ENCODE measurements around the gene SMC3.
"Not testable (repeated sequence)": the region's sequence is repeated elsewhere in the genome, so short reads cannot be mapped to it uniquely, and the experiment has no call there.

Gene SMC3

DNA sequence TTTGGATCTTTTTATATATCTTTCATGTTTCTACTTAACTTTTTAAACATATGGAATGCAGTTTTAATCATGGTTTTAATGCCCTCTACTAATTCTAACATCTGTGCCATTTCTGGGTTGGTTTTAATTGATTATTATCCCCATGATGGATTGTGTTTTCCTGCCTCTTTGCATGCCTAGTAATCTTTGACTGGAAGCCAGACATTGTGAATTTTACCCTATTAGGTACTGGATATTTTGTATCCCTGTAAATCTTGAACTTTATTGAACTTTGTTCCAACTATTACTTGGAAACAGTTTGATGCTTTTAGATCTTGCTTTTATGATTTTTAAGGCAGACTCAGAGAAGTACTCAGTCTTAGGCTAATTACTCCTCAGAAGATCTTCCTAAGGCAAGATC, 60.7 kb downstream of the SMC3 start:
- DNase-seq, result no peak

DNA sequence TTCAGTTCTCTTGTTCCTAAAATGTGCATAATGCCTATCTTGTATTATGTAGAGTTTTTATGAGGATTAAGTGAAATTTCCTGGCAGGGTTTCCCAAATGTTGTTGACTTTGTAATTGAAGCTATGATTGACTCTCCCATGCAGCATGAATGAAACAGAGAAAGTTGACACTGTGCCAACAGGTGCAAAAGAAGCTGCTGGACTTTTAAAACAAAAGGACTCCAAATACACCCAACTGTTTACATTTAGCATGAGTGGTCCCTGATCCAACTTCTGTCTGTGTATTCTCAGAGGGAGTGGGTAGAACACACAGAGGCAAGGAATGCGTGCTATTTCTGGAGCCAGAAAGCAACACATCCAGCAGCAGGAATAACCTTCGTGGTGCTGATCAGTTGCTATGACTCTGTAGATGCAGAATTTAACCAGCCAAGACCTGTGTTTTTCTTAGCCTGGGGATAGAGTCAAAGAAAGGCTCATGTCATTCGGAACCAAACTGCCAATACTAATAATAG, 62.2 kb downstream of the SMC3 start:
- DNase-seq, result peak in 1 of 2 experiments; percentile 20

- DNase-seq, result no peak
These were observed 64.4 kb downstream of the SMC3 start for GRCh38 chr10:110631934-110632333.

GRCh38 chr10:110632591-110633215, 65.2 kb downstream of the SMC3 start:
- no peak for DNase-seq

DNA sequence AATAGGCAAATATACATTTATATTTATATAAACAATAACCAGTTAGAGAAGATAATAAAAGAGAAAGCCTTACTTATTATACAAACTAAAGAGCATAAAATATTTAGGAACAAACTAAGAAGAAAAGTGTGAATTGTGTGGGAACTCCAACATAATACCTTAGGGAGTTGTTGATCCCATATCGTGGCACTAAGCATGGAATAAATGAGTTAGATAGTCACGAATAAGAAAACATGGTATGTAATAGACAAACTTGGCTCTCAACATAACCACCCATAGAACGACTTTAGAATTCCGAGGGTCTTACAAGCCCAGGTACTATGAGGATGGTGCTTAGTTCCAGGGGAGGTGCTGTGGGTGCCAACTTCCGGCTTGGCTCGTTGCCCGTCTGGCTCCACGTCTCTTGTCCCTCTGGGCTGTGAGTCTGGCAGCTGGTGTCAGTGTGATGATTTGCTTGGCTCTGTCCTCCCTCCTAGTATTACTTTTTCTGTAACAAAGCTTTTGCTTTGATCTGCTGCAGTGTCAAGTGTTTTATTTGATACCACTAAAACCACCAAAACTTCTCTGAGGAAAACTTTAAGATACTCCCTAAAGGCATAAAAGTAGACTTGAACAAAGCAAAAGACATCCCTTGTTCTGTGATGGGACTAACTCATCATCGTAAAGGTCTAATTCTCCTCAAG, 67.2 kb downstream of the SMC3 start:
- DNase-seq, result peak in 1 of 2 experiments; percentile 60

GRCh38 chr10:110636572-110636931, 69.1 kb downstream of the SMC3 start:
- DNase-seq, result no peak

DNA sequence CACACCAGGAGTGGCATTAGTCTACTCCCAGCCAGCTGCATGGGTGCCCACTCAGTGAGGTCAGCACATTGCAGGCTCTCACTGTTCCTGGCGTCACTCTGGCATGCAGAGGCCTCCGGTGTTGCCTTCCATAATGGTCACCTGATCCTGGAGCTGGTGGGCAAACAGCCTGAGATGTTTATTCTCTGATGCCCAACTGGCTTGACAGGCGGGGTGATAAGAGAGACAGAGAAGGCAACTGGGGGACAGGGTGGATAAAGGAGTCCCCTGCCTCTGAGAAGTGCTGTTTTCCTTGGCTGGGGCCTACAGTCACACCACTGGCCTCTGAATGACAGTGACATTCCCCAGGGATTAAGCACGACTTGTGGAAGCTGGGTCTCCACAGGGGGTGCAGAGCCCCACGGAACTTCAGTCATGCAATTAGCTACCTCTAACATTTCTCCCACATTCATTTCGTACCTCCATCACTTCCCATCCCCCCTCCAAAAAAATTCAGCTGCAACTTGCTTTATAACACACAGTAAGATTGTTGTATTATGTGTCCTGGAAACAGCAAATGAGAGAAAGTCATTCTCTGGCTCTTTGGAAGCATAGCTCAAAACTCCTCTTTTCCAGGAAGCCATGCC, 69.5 kb downstream of the SMC3 start:
- no peak for DNase-seq

DNA sequence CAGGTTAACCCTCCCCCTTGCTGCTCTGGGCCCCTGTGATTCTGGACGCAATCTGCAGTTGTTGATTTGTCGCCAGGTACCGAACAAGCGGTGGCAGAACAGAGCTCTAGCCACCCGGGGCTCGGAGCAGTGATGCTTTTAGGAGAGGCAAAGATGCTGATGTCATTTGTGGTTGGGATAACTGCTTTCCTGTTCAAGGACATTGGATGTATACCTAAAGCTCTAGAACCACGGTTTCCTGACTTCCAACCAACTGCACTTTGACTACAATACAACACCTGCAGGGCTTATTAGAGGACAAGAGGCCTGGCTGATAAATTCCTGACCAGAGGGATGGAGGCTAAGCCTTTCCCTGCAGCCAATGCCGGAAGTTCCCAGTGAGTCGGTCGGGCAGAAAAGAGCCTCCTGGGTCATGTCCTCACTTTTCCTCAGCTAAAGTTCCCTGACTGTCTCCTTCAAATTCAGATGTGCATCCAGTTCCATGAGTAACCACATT, 70.1 kb downstream of the SMC3 start:
- DNase-seq, result peak in 1 of 2 experiments; percentile 1

GRCh38 chr10:110638319-110638718, 70.8 kb downstream of the SMC3 start:
- DNase-seq, result no peak

GRCh38 chr10:110639046-110639445, 71.6 kb downstream of the SMC3 start:
- DNase-seq, result not testable (repeated sequence)

DNA sequence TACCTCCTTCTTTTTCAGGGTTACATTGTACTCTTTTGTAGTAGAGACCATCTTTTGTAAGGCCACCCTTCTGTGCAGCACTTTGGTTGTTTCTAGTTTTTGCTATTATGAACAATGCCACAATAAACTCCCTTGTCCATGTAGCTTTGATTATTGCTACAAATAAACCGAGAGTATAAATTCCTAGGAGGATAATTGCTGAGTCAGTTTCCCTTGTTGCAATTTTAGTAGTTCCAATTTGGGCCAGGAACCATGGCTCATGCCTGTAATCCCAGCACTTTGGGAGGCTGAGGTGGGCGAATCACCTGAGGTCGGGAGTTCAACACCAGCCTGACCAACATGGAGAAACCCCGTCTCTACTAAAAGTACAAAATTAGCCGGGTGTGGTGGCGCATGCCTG, 72.4 kb downstream of the SMC3 start:
- not testable (repeated sequence) for DNase-seq

- peak in 1 of 2 experiments; percentile 37 for DNase-seq
These were observed 73.8 kb downstream of the SMC3 start for GRCh38 chr10:110641256-110641655.

- DNase-seq, result no peak
These were observed 74.9 kb downstream of the SMC3 start for GRCh38 chr10:110642204-110643034.

DNA sequence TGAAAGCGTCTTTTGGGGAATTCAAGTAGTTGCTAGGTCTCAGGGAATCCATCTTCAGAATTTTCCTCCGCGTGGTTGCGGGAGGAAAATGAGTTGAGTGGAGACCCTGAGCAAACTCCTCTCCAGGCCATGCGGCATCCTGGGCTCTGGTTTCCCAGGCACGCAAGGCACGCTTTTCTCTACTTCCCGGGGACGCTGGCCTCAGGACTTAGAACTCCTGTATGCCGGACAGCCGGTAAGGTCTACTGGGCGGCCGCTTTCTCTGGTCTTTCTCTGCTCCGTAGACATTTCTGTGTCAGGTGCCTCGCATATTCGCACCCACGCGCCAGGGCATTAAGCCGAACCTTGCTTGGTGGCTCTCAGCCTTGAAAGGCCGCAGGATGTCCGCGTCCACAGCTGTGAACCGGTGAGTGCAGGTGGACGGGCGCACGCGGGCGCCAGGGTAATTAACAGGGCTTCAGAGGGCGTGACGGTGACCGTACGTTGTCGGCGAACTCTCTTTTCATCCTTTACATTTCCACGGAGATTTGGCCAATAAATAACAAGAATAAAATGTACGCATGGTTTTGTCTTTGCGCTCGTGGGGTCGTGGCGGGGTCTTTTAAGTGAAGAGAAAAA, 75.6 kb downstream of the SMC3 start:
- DNase-seq, result no peak

DNA sequence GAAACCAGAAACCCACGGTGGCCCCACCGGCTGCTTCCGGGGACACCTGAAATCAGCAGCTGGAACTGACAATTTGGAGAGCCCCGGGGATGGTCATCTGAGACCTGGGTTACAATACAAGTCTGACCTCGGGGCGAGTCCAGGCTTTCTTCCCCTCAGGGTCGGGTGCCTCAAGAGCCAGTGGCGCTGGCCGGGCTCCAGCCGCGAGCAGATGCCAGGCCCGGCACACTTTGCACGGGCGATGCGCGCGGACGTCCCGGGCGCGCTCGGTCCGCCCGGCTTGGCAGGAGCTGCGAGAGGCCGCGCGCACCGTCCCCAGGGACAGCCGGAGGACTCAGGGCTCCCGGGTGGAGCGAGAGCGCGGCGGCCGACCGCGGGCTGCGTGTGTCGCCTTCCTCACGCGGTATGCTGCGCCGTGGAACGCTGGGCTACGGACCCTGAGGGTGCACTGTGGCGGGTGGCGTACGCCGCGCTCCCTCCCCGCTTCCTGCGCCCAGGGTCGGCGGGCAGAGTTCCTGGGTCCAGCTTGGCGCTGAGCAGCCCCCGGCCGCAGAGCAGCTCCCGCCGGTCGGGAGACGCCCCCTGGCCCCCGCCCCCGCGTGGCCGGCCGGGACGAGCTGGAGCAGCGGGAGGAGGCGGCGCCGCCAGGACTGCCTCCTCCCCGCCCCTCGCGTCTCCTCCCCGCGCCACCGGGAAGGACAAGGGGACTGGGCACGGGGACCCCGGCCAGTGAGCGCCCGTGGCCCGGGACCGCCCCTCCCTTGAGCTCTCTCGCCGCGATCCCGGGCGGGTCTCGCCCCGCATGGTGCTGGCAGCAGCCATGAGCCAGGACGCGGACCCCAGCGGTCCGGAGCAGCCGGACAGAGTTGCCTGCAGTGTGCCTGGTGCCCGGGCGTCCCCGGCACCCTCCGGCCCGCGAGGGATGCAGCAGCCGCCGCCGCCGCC, 76.4 kb downstream of the SMC3 start, which contains the start of gene RBM20:
Gene RBM20 (plus strand): TSS at position 684 of the 945 bp plus-strand sequence. CDS start 119 bp downstream, at position 803.
- DNase-seq, result peak in 1 of 2 experiments; percentile 26

GRCh38 chr10:110644598-110645462, 77.3 kb downstream of the SMC3 start:
- DNase-seq, result no peak

GRCh38 chr10:110646417-110647135, 79.1 kb downstream of the SMC3 start:
- no peak for DNase-seq

DNA sequence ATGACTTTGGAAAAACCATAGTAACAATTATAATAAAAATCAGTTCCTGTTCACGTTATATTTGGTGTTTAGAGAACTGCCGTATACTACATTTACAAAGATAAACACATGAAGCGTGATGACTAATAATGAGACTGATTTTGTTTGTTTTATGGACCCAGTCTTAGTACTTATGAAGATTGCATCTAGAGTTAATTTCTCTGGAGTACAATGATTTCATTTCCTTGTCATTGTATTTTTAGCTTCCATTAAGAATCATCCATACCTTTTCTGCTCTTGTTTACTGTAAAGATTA, 79.6 kb downstream of the SMC3 start:
- DNase-seq, result no peak

- no peak for DNase-seq
These were observed 81.3 kb downstream of the SMC3 start for GRCh38 chr10:110648692-110649346.

Data from NCI-H524 (cell line).